ENCODE measurements around the gene PSME3IP1. TPM values are rescaled to one million over a fixed set of nuclear protein-coding genes. Genes with fewer than 3 reads are reported as not detected.

The PSME3IP1 gene
- total RNA-seq, 1 experiment from 2014 or later = 103 TPM

DNA sequence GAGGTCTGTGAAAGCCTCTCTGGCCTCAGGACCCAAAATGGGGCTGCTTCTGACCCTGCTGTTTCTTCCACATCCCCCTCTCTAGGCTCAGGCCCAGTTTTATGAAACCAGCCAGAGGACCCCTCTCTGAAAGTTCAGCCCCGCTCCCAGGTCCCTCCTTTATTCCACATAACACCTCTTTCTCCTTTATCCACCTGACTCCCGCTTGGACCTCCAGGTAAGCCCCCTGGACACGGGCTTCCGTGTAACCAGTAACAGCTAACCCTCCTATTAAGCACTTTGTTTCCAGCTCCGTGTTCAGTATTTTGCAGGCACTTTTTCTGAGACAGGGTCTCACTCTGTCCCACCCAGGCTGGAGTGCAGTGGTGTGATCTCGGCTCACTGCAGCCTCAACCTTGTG, 37.4 kb downstream of the PSME3IP1 start:
- no peak overlapping the region for H2BK12ac ChIP-seq (ENCODE audit: insufficient read length, low read depth, low read length)
- no peak overlapping the region for H3T11ph ChIP-seq (ENCODE audit: low read length)
- H4K5ac ChIP-seq (ENCODE audit: insufficient read length, low read depth, low read length) = no peak overlapping the region
- no peak overlapping the region for H4K91ac ChIP-seq (ENCODE audit: insufficient read length, low read depth, low read length)
- peak overlapping the region in 2 of 3 experiments; percentile 41 to 84; a peak in 4 of 7 replicates for H3K27ac Mint-ChIP-seq
- H3K4ac ChIP-seq (ENCODE audit: low read depth, low read length) = no peak overlapping the region
- H3K4me1 Mint-ChIP-seq = peaks cover 57 to 59% of the 10 kb centered on the region in 2 experiments
- no peak overlapping the region for H3K27ac ChIP-seq (ENCODE audit: insufficient read length, low read depth, low read length)
- no peak overlapping the region for H4K8ac ChIP-seq (replicated peaks; ENCODE audit: insufficient read length, low read depth, low read length)
- H3K56ac ChIP-seq (ENCODE audit: insufficient read length, low read depth, low read length) = no peak overlapping the region
- H3K9me3 ChIP-seq (ENCODE audit: control insufficient read depth, low read depth, low read length) = no peaks in the 10 kb centered on the region
- H3K27me3 Mint-ChIP-seq (ENCODE audit: low read depth) = no peaks in the 10 kb centered on the region; the same call in none of the 2 replicates
- no peak overlapping the region for H2BK5ac ChIP-seq (ENCODE audit: insufficient read length, low read length)
- H3K9me3 Mint-ChIP-seq = no peaks in the 10 kb centered on the region
- no peak overlapping the region for H2AK5ac ChIP-seq (ENCODE audit: insufficient read length, low read length)
- no peak overlapping the region for H2AFZ ChIP-seq (ENCODE audit: low read length)
- H2BK15ac ChIP-seq (ENCODE audit: low read depth, low read length) = no peak overlapping the region
- H3K14ac ChIP-seq (ENCODE audit: insufficient read depth, low read length) = no peak overlapping the region
- TF ChIP-seq, protein P1, sequence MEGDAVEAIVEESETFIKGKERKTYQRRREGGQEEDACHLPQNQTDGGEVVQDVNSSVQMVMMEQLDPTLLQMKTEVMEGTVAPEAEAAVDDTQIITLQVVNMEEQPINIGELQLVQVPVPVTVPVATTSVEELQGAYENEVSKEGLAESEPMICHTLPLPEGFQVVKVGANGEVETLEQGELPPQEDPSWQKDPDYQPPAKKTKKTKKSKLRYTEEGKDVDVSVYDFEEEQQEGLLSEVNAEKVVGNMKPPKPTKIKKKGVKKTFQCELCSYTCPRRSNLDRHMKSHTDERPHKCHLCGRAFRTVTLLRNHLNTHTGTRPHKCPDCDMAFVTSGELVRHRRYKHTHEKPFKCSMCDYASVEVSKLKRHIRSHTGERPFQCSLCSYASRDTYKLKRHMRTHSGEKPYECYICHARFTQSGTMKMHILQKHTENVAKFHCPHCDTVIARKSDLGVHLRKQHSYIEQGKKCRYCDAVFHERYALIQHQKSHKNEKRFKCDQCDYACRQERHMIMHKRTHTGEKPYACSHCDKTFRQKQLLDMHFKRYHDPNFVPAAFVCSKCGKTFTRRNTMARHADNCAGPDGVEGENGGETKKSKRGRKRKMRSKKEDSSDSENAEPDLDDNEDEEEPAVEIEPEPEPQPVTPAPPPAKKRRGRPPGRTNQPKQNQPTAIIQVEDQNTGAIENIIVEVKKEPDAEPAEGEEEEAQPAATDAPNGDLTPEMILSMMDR (conservative IDR thresholded peaks at IDR 0.05) = no peak
- no peak overlapping the region for H3K18ac ChIP-seq (ENCODE audit: insufficient read length, low read depth, low read length)
- H3K23me2 ChIP-seq (ENCODE audit: insufficient read length, low read depth, low read length, poor library complexity, severe bottlenecking) = no peaks in the 10 kb centered on the region
- no peaks in the 10 kb centered on the region for H3K79me1 ChIP-seq (ENCODE audit: insufficient read depth, low read depth, low read length, poor library complexity, severe bottlenecking)
- DNase-seq = peak; percentile 35
- H3K79me2 ChIP-seq (ENCODE audit: insufficient read depth, low read length) = no peaks in the 10 kb centered on the region
- no peak overlapping the region for H3K4me2 ChIP-seq (ENCODE audit: insufficient read depth, insufficient read length, low read length)
- no peak overlapping the region for H3K9ac ChIP-seq (ENCODE audit: extremely low read depth, insufficient read length, low read length)
- H3K27me3 ChIP-seq (ENCODE audit: insufficient read depth, low read length) = no peaks in the 10 kb centered on the region
- no CpG with 5 or more reads among the region's 6 CpGs for WGBS (ENCODE audit: extremely low coverage, insufficient read length, low lambda C conversion rate)
- peak overlapping the region in 1 of 2 experiments; percentile 52; a peak in 1 of 5 replicates for H3K4me3 Mint-ChIP-seq
- H3K23ac ChIP-seq (ENCODE audit: insufficient read length, low read depth, low read length) = no peak overlapping the region
- H3K4me1 ChIP-seq (ENCODE audit: insufficient read depth, low read length) = peaks cover 23% of the 10 kb centered on the region; the same call in 1 of the 2 replicates
- peaks cover 4 to 13% (median 9%) of the 10 kb centered on the region in 3 experiments; a peak in 6 of 7 replicates for H3K36me3 Mint-ChIP-seq (ENCODE audit: insufficient read depth in 1 of 3, low read depth in 3 of 3)
- no peak overlapping the region for H2BK20ac ChIP-seq (ENCODE audit: low read depth, low read length, poor library complexity, severe bottlenecking)
- H2BK120ac ChIP-seq (ENCODE audit: low read depth, low read length, poor library complexity, severe bottlenecking) = no peak overlapping the region
- H4K20me1 ChIP-seq (ENCODE audit: control insufficient read depth, insufficient read depth, insufficient read length) = no peaks in the 10 kb centered on the region

Data from H9 (cell line).